Panc1 (cell line): ENCODE measurements around the gene HAUS5.

ENCODE experiments used
- CTCF ChIP-seq: fragments of 450-650 bp; IDR thresholded peaks from 2 replicates; pipeline ENCODE4 v1.5.1; 2017; ENCODE audit warnings: mild to moderate bottlenecking
- POLR2AphosphoS5 ChIP-seq: IDR thresholded peaks from 2 replicates; pipeline ENCODE4 v1.6.1; 2012; ENCODE audit warnings: mild to moderate bottlenecking, low read depth, low read length, moderate library complexity
- REST ChIP-seq, 2 experiments: IDR thresholded peaks; 2 replicates each; pipeline ENCODE4 v1.6.1; 2011 to 2012; ENCODE audit warnings: low read depth in 2 of 2, control low read depth in 1 of 2, low read length in 1 of 2, mild to moderate bottlenecking in 1 of 2, moderate library complexity in 1 of 2; ENCODE audit not compliant: insufficient read depth in 1 of 2
- SIN3A ChIP-seq: IDR thresholded peaks from 2 replicates; pipeline ENCODE4 v1.6.1; 2012; ENCODE audit warnings: low read depth, mild to moderate bottlenecking, low read length, moderate library complexity, borderline replicate concordance; ENCODE audit not compliant: insufficient read depth
- TCF7L2 ChIP-seq: IDR thresholded peaks from 2 replicates; pipeline ENCODE4 v1.6.1; 2011; ENCODE audit warnings: mild to moderate bottlenecking, low read depth, low read length, inconsistent platforms

- no peak for TF ChIP-seq CTCF
- TF ChIP-seq TCF7L2: peak; percentile 85
- TF ChIP-seq POLR2AphosphoS5: peak; percentile 86
- peak in 1 of 2 experiments; percentile 56; a peak in 1 of 4 replicates for TF ChIP-seq REST (IDR thresholded peaks at IDR 0.05; ENCODE audit: insufficient read depth in 1 of 2, low read depth in 2 of 2, low read length in 1 of 2)
- peak; percentile 87; the same call in 1 of the 2 replicates for TF ChIP-seq SIN3A
Measured at GRCh38 chr19:35643255-35644205, 31.0 kb downstream of the HAUS5 start.
